H1 (cell line): Measurements from ENCODE around the gene CYP3A7. TPM values are rescaled to one million over a fixed set of nuclear protein-coding genes. Genes with fewer than 3 reads are reported as not detected.

Source experiments
- CTCF ChIA-PET: fragments of 300-600 bp; sonication (Branson Sonifier 250); formaldehyde crosslinking; loops from one replicate; lab custom pipeline; 2021; ENCODE audit not compliant: partially characterized antibody; lab: Charles Lee
- POLR2A ChIA-PET: fragments of 300-600 bp; sonication (Branson Sonifier 250); formaldehyde crosslinking; loops from one replicate; lab custom pipeline; 2021; ENCODE audit warnings: inconsistent platforms; ENCODE audit not compliant: partially characterized antibody; lab: Charles Lee
- DNase-seq, 2 experiments: peaks; one replicate each; pipeline versions ENCODE4 v3.0.0 to v3.0.0-alpha.2; 2010 to 2022; ENCODE audit warnings: low spot score in 2 of 2, low read depth in 1 of 2, mixed read lengths in 1 of 2
- FAIRE-seq: peaks from 2 replicates; lab custom pipeline; 2011; peaks lifted over from hg19 to GRCh38; lab: Jason Lieb, UNC
- H2AFZ ChIP-seq: 2 replicates; pipeline ENCODE4 v1.8.1; 2012; ENCODE audit warnings: low read length, inconsistent platforms
- H2AK5ac ChIP-seq: 2 replicates; pipeline ENCODE4 v1.6.1; 2013; ENCODE audit warnings: low read depth, low read length
- H2BK120ac ChIP-seq: replicated peaks from 2 replicates; pipeline ENCODE3; 2013; ENCODE audit warnings: low read depth, low read length, inconsistent platforms
- H2BK12ac ChIP-seq: 2 replicates; pipeline ENCODE4 v1.6.1; 2013; ENCODE audit warnings: low read depth, low read length
- H2BK15ac ChIP-seq: 2 replicates; pipeline ENCODE4 v1.6.1; 2013; ENCODE audit warnings: low read length
- H2BK20ac ChIP-seq: 2 replicates; pipeline ENCODE4 v1.6.1; 2013; ENCODE audit warnings: low read length
- H2BK5ac ChIP-seq: 2 replicates; pipeline ENCODE4 v1.6.1; 2013; ENCODE audit warnings: low read depth, low read length
- H3K14ac ChIP-seq: 2 replicates; pipeline ENCODE4 v1.6.1; 2013; ENCODE audit warnings: inconsistent platforms; ENCODE audit not compliant: insufficient read length
- H3K18ac ChIP-seq: 2 replicates; pipeline ENCODE4 v1.6.1; 2013; ENCODE audit warnings: low read length; ENCODE audit errors: extremely low read depth
- H3K23ac ChIP-seq: 2 replicates; pipeline ENCODE4 v1.6.1; 2013; ENCODE audit warnings: inconsistent platforms; ENCODE audit not compliant: insufficient read length
- H3K23me2 ChIP-seq: 2 replicates; pipeline ENCODE4 v1.6.1; 2013; ENCODE audit warnings: low read depth, low read length
- H3K27ac ChIP-seq: 2 replicates; pipeline ENCODE4 v1.6.1; 2011; ENCODE audit warnings: low read depth, low read length, inconsistent platforms
- H3K27me3 ChIP-seq, 4 experiments: replicated peaks in 1 of 4; 1 replicate in 1 of 4; 2 replicates in 3 of 4; pipeline versions ENCODE4 v1.6.1 to v1.8.1; 2011 to 2013; ENCODE audit warnings: low read length in 3 of 4, mild to moderate bottlenecking in 3 of 4, inconsistent platforms in 2 of 4, mixed read lengths in 2 of 4, moderate library complexity in 1 of 4; ENCODE audit not compliant: control insufficient read depth in 3 of 4, insufficient read depth in 3 of 4; ENCODE audit errors: extremely low read depth in 1 of 4
- H3K36me3 ChIP-seq, 4 experiments: 2 replicates each; pipeline versions ENCODE4 v1.6.1 to v1.8.1; 2011 to 2013; ENCODE audit warnings: mild to moderate bottlenecking in 4 of 4, low read length in 3 of 4, moderate library complexity in 2 of 4, control low read depth in 1 of 4, inconsistent platforms in 1 of 4; ENCODE audit not compliant: insufficient read depth in 4 of 4, control insufficient read depth in 2 of 4
- H3K4ac ChIP-seq: replicated peaks from 2 replicates; pipeline ENCODE3; 2013; ENCODE audit warnings: low read length, low read depth, mixed read lengths, inconsistent platforms; ENCODE audit not compliant: insufficient read length
- H3K4me1 ChIP-seq, 4 experiments: replicated peaks in 1 of 4; 1 replicate in 1 of 4; 2 replicates in 3 of 4; pipeline versions ENCODE4 v1.6.1 to v1.8.1; 2011 to 2013; ENCODE audit warnings: low read length in 3 of 4, inconsistent platforms in 2 of 4, mixed read lengths in 1 of 4; ENCODE audit not compliant: insufficient read depth in 4 of 4, control insufficient read depth in 3 of 4
- H3K4me2 ChIP-seq, 2 experiments: 2 replicates each; pipeline versions ENCODE4 v1.6.1 to v1.8.1; 2011 to 2013; ENCODE audit warnings: low read depth in 2 of 2, low read length in 2 of 2, control low read depth in 1 of 2, inconsistent platforms in 1 of 2, mild to moderate bottlenecking in 1 of 2; ENCODE audit not compliant: insufficient read depth in 1 of 2
- H3K4me3 ChIP-seq, 4 experiments: fragments of 200-600, 300-600 bp in 1 of 4; sonication (generic), shearing (Covaris generic), sonication (Bioruptor Twin) in 1 of 4; 2 replicates each; pipeline versions ENCODE4 v1.5.1 to v1.8.1; 2011 to 2016; ENCODE audit warnings: low read length in 4 of 4, low read depth in 3 of 4, control low read depth in 2 of 4, inconsistent platforms in 2 of 4, mild to moderate bottlenecking in 2 of 4, mixed read lengths in 1 of 4, moderate library complexity in 1 of 4; ENCODE audit not compliant: insufficient read depth in 2 of 4; ENCODE audit errors: extremely low read depth in 1 of 4
- H3K56ac ChIP-seq: replicated peaks from 2 replicates; pipeline ENCODE3; 2013; ENCODE audit warnings: low read depth, mild to moderate bottlenecking, mixed read lengths, low read length, inconsistent platforms; ENCODE audit not compliant: insufficient read length
- H3K79me1 ChIP-seq: 2 replicates; pipeline ENCODE4 v1.6.1; 2013; ENCODE audit warnings: low read depth, low read length, control low read depth
- H3K79me2 ChIP-seq, 2 experiments: 2 replicates each; pipeline versions ENCODE4 v1.6.1 to v1.8.1; 2012 to 2013; ENCODE audit warnings: low read length in 2 of 2, mild to moderate bottlenecking in 2 of 2, inconsistent platforms in 1 of 2; ENCODE audit not compliant: insufficient read depth in 2 of 2, control insufficient read depth in 1 of 2
- H3K9ac ChIP-seq, 4 experiments: replicated peaks in 1 of 4; 1 replicate in 1 of 4; 2 replicates in 3 of 4; pipeline versions ENCODE4 v1.6.1 to v1.8.1; 2011 to 2013; ENCODE audit warnings: low read depth in 3 of 4, low read length in 3 of 4, control low read depth in 2 of 4, mild to moderate bottlenecking in 2 of 4, moderate library complexity in 2 of 4, inconsistent platforms in 1 of 4; ENCODE audit errors: extremely low read depth in 1 of 4
- H3K9me3 ChIP-seq, 2 experiments: 2 replicates each; pipeline versions ENCODE4 v1.6.1 to v1.8.1; 2012 to 2013; ENCODE audit warnings: mild to moderate bottlenecking in 2 of 2, moderate library complexity in 2 of 2, control low read depth in 1 of 2, inconsistent platforms in 1 of 2, low read depth in 1 of 2, low read length in 1 of 2, mixed read lengths in 1 of 2; ENCODE audit not compliant: insufficient read depth in 2 of 2
- H4K20me1 ChIP-seq, 2 experiments: replicated peaks in 1 of 2; 2 replicates each; pipeline versions ENCODE3 to v1.8.1; 2011 to 2013; ENCODE audit warnings: inconsistent platforms in 2 of 2, low read length in 2 of 2, mild to moderate bottlenecking in 1 of 2; ENCODE audit not compliant: insufficient read depth in 2 of 2, control insufficient read depth in 1 of 2
- H4K5ac ChIP-seq: 2 replicates; pipeline ENCODE4 v1.6.1; 2013; ENCODE audit warnings: low read length, low read depth, mixed read lengths, inconsistent platforms; ENCODE audit not compliant: insufficient read length
- H4K8ac ChIP-seq: 2 replicates; pipeline ENCODE4 v1.8.0; 2013; ENCODE audit warnings: mild to moderate bottlenecking, moderate library complexity, low read length, inconsistent platforms; ENCODE audit not compliant: insufficient read depth; ENCODE audit errors: extremely low read depth
- H4K91ac ChIP-seq: replicated peaks from 2 replicates; pipeline ENCODE3; 2013; ENCODE audit warnings: low read length, mixed read lengths, inconsistent platforms; ENCODE audit not compliant: insufficient read length
- CHD2 ChIP-seq: IDR thresholded peaks from 2 replicates; pipeline ENCODE4 v1.6.1; 2012; ENCODE audit warnings: low read length, improper control_type of control experiment
- CTCF ChIP-seq, 3 experiments: IDR thresholded peaks; 1 replicate in 2 of 3; 2 replicates in 1 of 3; pipeline versions ENCODE4 v1.5.1 to v1.6.1; 2011; ENCODE audit warnings: low read length in 3 of 3, mild to moderate bottlenecking in 3 of 3, inconsistent platforms in 2 of 3, low read depth in 1 of 3, moderate library complexity in 1 of 3; ENCODE audit not compliant: insufficient read depth in 1 of 3; ENCODE audit errors: control extremely low read depth in 1 of 3
- EZH2 ChIP-seq: fragments of 200-600 bp; sonication (generic); IDR thresholded peaks from 2 replicates; pipeline ENCODE4 v1.7.1; 2012; ENCODE audit warnings: low read depth, mild to moderate bottlenecking, moderate library complexity, low read length, inconsistent platforms; ENCODE audit not compliant: severe bottlenecking
- HDAC6 ChIP-seq: IDR thresholded peaks from one replicate; pipeline ENCODE4 v1.7.1; 2012; ENCODE audit warnings: low read depth, mild to moderate bottlenecking, inconsistent platforms, low read length, moderate library complexity
- JUN ChIP-seq: IDR thresholded peaks from 2 replicates; pipeline ENCODE4 v1.6.1; 2011; ENCODE audit warnings: low read depth, mild to moderate bottlenecking, improper control_type of control experiment, low read length
- KDM4A ChIP-seq: IDR thresholded peaks from one replicate; pipeline ENCODE4 v1.7.1; 2012; ENCODE audit warnings: low read depth, mild to moderate bottlenecking, moderate library complexity, low read length, inconsistent platforms; ENCODE audit not compliant: severe bottlenecking
- POLR2A ChIP-seq, 2 experiments: IDR thresholded peaks; 1 replicate in 1 of 2; 2 replicates in 1 of 2; pipeline ENCODE4 v1.6.1; 2011; ENCODE audit warnings: low read depth in 2 of 2, low read length in 2 of 2, mild to moderate bottlenecking in 2 of 2; ENCODE audit errors: control extremely low read depth in 1 of 2
- RBBP5 ChIP-seq: IDR thresholded peaks from 2 replicates; pipeline ENCODE4 v1.7.1; 2012; ENCODE audit warnings: low read depth, mild to moderate bottlenecking, inconsistent platforms, low read length, moderate library complexity, borderline replicate concordance
- SIN3A ChIP-seq, 2 experiments: IDR thresholded peaks in 1 of 2; conservative IDR thresholded peaks in 1 of 2; 2 replicates each; pipeline ENCODE4 v1.6.1; 2011 to 2012; ENCODE audit warnings: low read length in 2 of 2, improper control_type of control experiment in 1 of 2, low read depth in 1 of 2, mild to moderate bottlenecking in 1 of 2
- TAF1 ChIP-seq: IDR thresholded peaks from 2 replicates; pipeline ENCODE4 v1.6.1; 2011; ENCODE audit warnings: mild to moderate bottlenecking, low read depth, low read length
- WGBS, 2 experiments: shearing (Covaris generic) in 1 of 2; methylation state at CpG; one replicate each; pipeline versions ENCODE4 v1.1.6 to v1.1.7; 2013 to 2015; ENCODE audit warnings: low lambda C conversion rate in 2 of 2, mixed read lengths in 2 of 2, inconsistent platforms in 1 of 2, low coverage in 1 of 2, missing lambda C conversion rate in 1 of 2; ENCODE audit not compliant: insufficient replicate concordance in 2 of 2, insufficient coverage in 1 of 2, insufficient read length in 1 of 2; ENCODE audit errors: extremely low coverage in 1 of 2, missing lambda C conversion rate in 1 of 2; 5-methylcytosine and 5-hydroxymethylcytosine counted together
- polyA plus RNA-seq, 7 experiments: library from polyadenylated mRNA; depleted of rRNA in 3 of 7; stranded (reverse) in 5 of 7; unstranded in 2 of 7; fragments of >200 nt in 5 of 7; fragments of 200-250 nt in 2 of 7; gene quantifications; 1 replicate in 5 of 7; 2 replicates in 1 of 7; 4 replicates in 1 of 7; pipeline versions ENCODE4 v1.2.1 to v1.2.3, GENCODE V29; 2011 to 2013; ENCODE audit warnings: missing spikeins in 2 of 7, mixed read lengths in 2 of 7
- total RNA-seq: library from RNA; stranded (reverse); fragmentation: NEBNext Ultra II Directional; extraction: Animal tissue kit (Norgen Biotek cat#: 25700); gene quantifications from 2 replicates; pipeline ENCODE4 v1.2.1, GENCODE V29; 2021
- TF ChIP-seq, protein P1 (sequence below): IDR thresholded peaks from 2 replicates; pipeline ENCODE4 v1.6.1; 2011; ENCODE audit warnings: low read depth, mild to moderate bottlenecking, low read length; ENCODE audit not compliant: insufficient read depth

The CYP3A7 gene
- total and polyA plus RNA-seq, 2 of the 8 experiments (the other 6 are each of a cell fraction or from before 2014, with no cell fraction given) = not detected

DNA sequence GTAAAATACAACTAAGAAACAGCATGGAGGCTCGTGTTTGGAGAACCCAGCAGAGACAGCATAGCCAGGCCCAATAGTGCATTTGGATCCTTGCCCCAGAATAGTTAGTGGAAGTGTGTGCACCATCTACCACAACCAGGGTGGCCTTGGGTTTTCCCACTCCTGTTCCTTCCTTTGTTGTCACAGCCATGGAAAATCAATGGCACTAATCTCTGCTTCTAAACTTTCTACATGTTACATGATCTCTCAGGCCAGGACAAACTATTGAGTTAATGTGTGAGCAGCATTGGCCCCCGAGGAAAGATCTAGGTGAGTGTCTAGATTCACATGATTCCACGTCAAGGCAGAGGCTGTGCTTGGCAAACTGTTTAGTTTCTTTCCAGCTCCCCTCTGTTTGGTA lies 2.0 kb downstream of the CYP3A7 start:
- H2BK20ac ChIP-seq = no peak overlapping the region
- WGBS, 2 experiments = 82% methylated on average over 3 of the region's 3 CpGs; no CpG with 5 or more reads in 1 of the 2 experiments
- H2BK5ac ChIP-seq = no peak overlapping the region
- no peaks in the 10 kb centered on the region for H3K9me3 ChIP-seq
- H4K5ac ChIP-seq = no peak overlapping the region
- H3K4me2 ChIP-seq = no peak overlapping the region
- H4K8ac ChIP-seq = no peak overlapping the region
- H2BK12ac ChIP-seq = no peak overlapping the region
- no peak overlapping the region for H2BK15ac ChIP-seq
- H3K56ac ChIP-seq = no peak overlapping the region
- no peak overlapping the region for H3K4me3 ChIP-seq
- no peak overlapping the region for H3K4ac ChIP-seq
- H3K4me1 ChIP-seq = peaks cover 0 to 2% (median 0%) of the 10 kb centered on the region in 4 experiments; a peak in 1 of 7 replicates
- H3K9ac ChIP-seq = no peak overlapping the region
- H3K18ac ChIP-seq = no peak overlapping the region
- no peak overlapping the region for H2AK5ac ChIP-seq
- POLR2A ChIA-PET = no interaction called here
- H4K91ac ChIP-seq = no peak overlapping the region
- H4K20me1 ChIP-seq = no peaks in the 10 kb centered on the region
- no peak overlapping the region for H2BK120ac ChIP-seq
- H3K27me3 ChIP-seq = no peaks in the 10 kb centered on the region
- no peaks in the 10 kb centered on the region for H3K36me3 ChIP-seq
- H3K27ac ChIP-seq = no peak overlapping the region
- no peak overlapping the region for H3K14ac ChIP-seq
- FAIRE-seq (no peak), DNase-seq (no peak)
- no peaks in the 10 kb centered on the region for H3K23me2 ChIP-seq
- no peak overlapping the region for H2AFZ ChIP-seq
- H3K79me1 ChIP-seq = no peaks in the 10 kb centered on the region
- CTCF ChIA-PET = interaction anchor here (0.7 to 1.2 kb wide), 3 partner anchors 10 to 21 kb away, joined by 3 read pairs; no protein-coding TSS in a partner anchor
- no peak overlapping the region for H3K23ac ChIP-seq
- H3K79me2 ChIP-seq = no peaks in the 10 kb centered on the region
- TF ChIP-seq RBBP5 (no peak), CHD2 (no peak), SIN3A (conservative IDR thresholded peaks at IDR 0.05 in 1 of 2, IDR thresholded peaks at IDR 0.05 in 1 of 2; ENCODE audit: low read depth in 1 of 2, low read length in 2 of 2) (no peak), KDM4A (no peak), EZH2 (no peak), JUN (no peak), HDAC6 (no peak), CTCF (IDR thresholded peaks at IDR 0.05; ENCODE audit: control extremely low read depth in 1 of 3, insufficient read depth in 1 of 3, low read depth in 1 of 3, low read length in 3 of 3) (no peak), TAF1 (no peak), POLR2A (IDR thresholded peaks at IDR 0.05; ENCODE audit: control extremely low read depth in 1 of 2, low read depth in 2 of 2, low read length in 2 of 2) (no peak)
- TF ChIP-seq, protein P1, sequence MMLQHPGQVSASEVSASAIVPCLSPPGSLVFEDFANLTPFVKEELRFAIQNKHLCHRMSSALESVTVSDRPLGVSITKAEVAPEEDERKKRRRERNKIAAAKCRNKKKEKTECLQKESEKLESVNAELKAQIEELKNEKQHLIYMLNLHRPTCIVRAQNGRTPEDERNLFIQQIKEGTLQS = no peak
